ENCODE measurements around the gene RUSC2. TPM values are rescaled to one million over a fixed set of nuclear protein-coding genes. Genes with fewer than 3 reads are reported as not detected.
"Not testable (repeated sequence)": the region's sequence is repeated elsewhere in the genome, so short reads cannot be mapped to it uniquely, and the experiment has no call there.

RUSC2 gene
- total RNA-seq, 2 experiments from 2014 or later = 0.99 to 2.8 TPM

GRCh38 chr9:35481347-35481975, 8.4 kb upstream of the RUSC2 start:
- CTCF ChIA-PET = interaction anchor here (1.0 to 2.1 kb wide), 4 partner anchors 54 to 401 kb away, joined by 3 to 8 read pairs (median 4); no protein-coding TSS in a partner anchor
- Mint-ChIP-seq H3K36me3 (no peaks in the 10 kb centered on the region), H3K4me3 (no peak overlapping the region), H3K27ac (no peak overlapping the region), H3K9me3 (ENCODE audit: low read depth) (no peaks in the 10 kb centered on the region), H3K4me1 (no peaks in the 10 kb centered on the region), H3K27me3 (peaks cover 6% of the 10 kb centered on the region)
- peak; percentile 58 for ATAC-seq
- no peak for DNase-seq

- H3K9me3 Mint-ChIP-seq (ENCODE audit: low read depth) = no peaks in the 10 kb centered on the region
- H3K36me3 Mint-ChIP-seq = no peaks in the 10 kb centered on the region
- no peak for ATAC-seq
- CTCF ChIA-PET = no interaction called here
- no peak overlapping the region for H3K4me3 Mint-ChIP-seq
- no peak for DNase-seq
- no peak overlapping the region for H3K27ac Mint-ChIP-seq
- peaks cover 2% of the 10 kb centered on the region for H3K27me3 Mint-ChIP-seq
- no peaks in the 10 kb centered on the region for H3K4me1 Mint-ChIP-seq
Observed at GRCh38 chr9:35482071-35482470, 7.8 kb upstream of the RUSC2 start.

GRCh38 chr9:35484406-35484805, 5.5 kb upstream of the RUSC2 start:
- no peak for ATAC-seq
- no peak for DNase-seq
- no peak overlapping the region for H3K4me3 Mint-ChIP-seq
- no peaks in the 10 kb centered on the region for H3K9me3 Mint-ChIP-seq (ENCODE audit: low read depth)
- H3K4me1 Mint-ChIP-seq = peaks cover 6% of the 10 kb centered on the region
- peaks cover 18% of the 10 kb centered on the region for H3K27me3 Mint-ChIP-seq
- H3K27ac Mint-ChIP-seq = no peak overlapping the region
- no peaks in the 10 kb centered on the region for H3K36me3 Mint-ChIP-seq
- CTCF ChIA-PET = interaction anchor here (0.9 kb wide), 1 partner anchor 69 kb away, joined by 4 read pairs; no protein-coding TSS in a partner anchor

GRCh38 chr9:35487081-35487480, 2.8 kb upstream of the RUSC2 start:
- Mint-ChIP-seq H3K4me1 (peaks cover 15% of the 10 kb centered on the region), H3K27me3 (peaks cover 35% of the 10 kb centered on the region), H3K36me3 (no peaks in the 10 kb centered on the region), H3K27ac (no peak overlapping the region), H3K4me3 (no peak overlapping the region), H3K9me3 (ENCODE audit: low read depth) (no peaks in the 10 kb centered on the region)
- no peak for DNase-seq
- CTCF ChIA-PET = interaction anchor here (1.0 to 1.1 kb wide), 2 partner anchors 67 to 370 kb away, joined by 3 to 4 read pairs; no protein-coding TSS in a partner anchor
- no peak for ATAC-seq

GRCh38 chr9:35488021-35488420, 1.9 kb upstream of the RUSC2 start:
- Mint-ChIP-seq H3K36me3 (no peaks in the 10 kb centered on the region), H3K4me1 (peaks cover 18% of the 10 kb centered on the region), H3K27ac (no peak overlapping the region), H3K27me3 (peaks cover 39% of the 10 kb centered on the region), H3K4me3 (no peak overlapping the region), H3K9me3 (ENCODE audit: low read depth) (no peaks in the 10 kb centered on the region)
- DNase-seq = no peak
- CTCF ChIA-PET = no interaction called here
- no peak for ATAC-seq

- no peak overlapping the region for H3K27ac Mint-ChIP-seq
- H3K4me3 Mint-ChIP-seq = peak overlapping the region; percentile 37
- ATAC-seq = no peak
- CTCF ChIA-PET = interaction anchor here (1.1 to 2.1 kb wide), 3 partner anchors 12 to 207 kb away, joined by 3 to 7 read pairs (median 3); no protein-coding TSS in a partner anchor
- DNase-seq = no peak
- no peaks in the 10 kb centered on the region for H3K9me3 Mint-ChIP-seq (ENCODE audit: low read depth)
- H3K36me3 Mint-ChIP-seq = no peaks in the 10 kb centered on the region
- H3K27me3 Mint-ChIP-seq = peaks cover 40% of the 10 kb centered on the region
- H3K4me1 Mint-ChIP-seq = peaks cover 18% of the 10 kb centered on the region
Observed at GRCh38 chr9:35488566-35489312, 1.2 kb upstream of the RUSC2 start.

- Mint-ChIP-seq H3K27ac (peak overlapping the region; percentile 14), H3K27me3 (peaks cover 40% of the 10 kb centered on the region), H3K9me3 (ENCODE audit: low read depth) (no peaks in the 10 kb centered on the region), H3K4me3 (peak overlapping the region; percentile 64), H3K36me3 (no peaks in the 10 kb centered on the region), H3K4me1 (peaks cover 21% of the 10 kb centered on the region)
- DNase-seq (no peak), ATAC-seq (no peak)
- CTCF ChIA-PET = interaction anchor here (1.1 to 2.1 kb wide), 4 partner anchors 11 to 206 kb away, joined by 3 to 7 read pairs (median 3); no protein-coding TSS in a partner anchor
Observed at GRCh38 chr9:35490155-35490909, 421 bp downstream of the RUSC2 start.

GRCh38 chr9:35490910-35491465, 1.1 kb downstream of the RUSC2 start:
- no peak overlapping the region for H3K4me3 Mint-ChIP-seq
- CTCF ChIA-PET = no interaction called here
- ATAC-seq (no peak), DNase-seq (no peak)
- H3K36me3 Mint-ChIP-seq = no peaks in the 10 kb centered on the region
- H3K27me3 Mint-ChIP-seq = peaks cover 40% of the 10 kb centered on the region
- no peaks in the 10 kb centered on the region for H3K9me3 Mint-ChIP-seq (ENCODE audit: low read depth)
- H3K4me1 Mint-ChIP-seq = peaks cover 27% of the 10 kb centered on the region
- H3K27ac Mint-ChIP-seq = no peak overlapping the region

GRCh38 chr9:35493119-35493518, 3.2 kb downstream of the RUSC2 start:
- H3K4me3 Mint-ChIP-seq, CTCF ChIA-PET: not testable (repeated sequence)

GRCh38 chr9:35495984-35496383, 6.1 kb downstream of the RUSC2 start:
- Mint-ChIP-seq H3K9me3 (ENCODE audit: low read depth) (peaks cover 7% of the 10 kb centered on the region), H3K27ac (no peak overlapping the region), H3K4me1 (peaks cover 20% of the 10 kb centered on the region), H3K27me3 (peaks cover 13% of the 10 kb centered on the region), H3K4me3 (no peak overlapping the region), H3K36me3 (no peaks in the 10 kb centered on the region)
- peak; percentile 47 for ATAC-seq
- no peak for DNase-seq
- CTCF ChIA-PET = interaction anchor here (0.6 to 1.6 kb wide), 4 partner anchors 104 to 1538 kb away, joined by 3 read pairs; partner anchors contain the start of gene PAX5

More at GRCh38 chr9:35493119-35493518, 3.2 kb downstream of the RUSC2 start:
- not testable (repeated sequence) for ATAC-seq; H3K9me3 Mint-ChIP-seq (ENCODE audit: low read depth); DNase-seq; H3K36me3 Mint-ChIP-seq; H3K27ac Mint-ChIP-seq
- Mint-ChIP-seq H3K4me1 (peaks cover 28% of the 10 kb centered on the region), H3K27me3 (peaks cover 33% of the 10 kb centered on the region)

GRCh38 chr9:35498245-35498644, 8.3 kb downstream of the RUSC2 start:
- H3K4me3 Mint-ChIP-seq; H3K9me3 Mint-ChIP-seq (ENCODE audit: low read depth); H3K27ac Mint-ChIP-seq; DNase-seq; CTCF ChIA-PET; H3K36me3 Mint-ChIP-seq; H3K27me3 Mint-ChIP-seq; ATAC-seq: not testable (repeated sequence)
- peaks cover 14% of the 10 kb centered on the region for H3K4me1 Mint-ChIP-seq

GRCh38 chr9:35499029-35499700, 9.3 kb downstream of the RUSC2 start:
- CTCF ChIA-PET = no interaction called here
- ATAC-seq (no peak), DNase-seq (no peak)
- Mint-ChIP-seq H3K36me3 (no peaks in the 10 kb centered on the region), H3K4me1 (peaks cover 14% of the 10 kb centered on the region), H3K27ac (no peak overlapping the region), H3K4me3 (no peak overlapping the region), H3K27me3 (peaks cover 5% of the 10 kb centered on the region), H3K9me3 (ENCODE audit: low read depth) (peaks cover 10% of the 10 kb centered on the region)

GRCh38 chr9:35499701-35500030, 9.8 kb downstream of the RUSC2 start:
- no peak overlapping the region for H3K4me3 Mint-ChIP-seq
- CTCF ChIA-PET = no interaction called here
- peaks cover 7% of the 10 kb centered on the region for H3K27me3 Mint-ChIP-seq
- H3K9me3 Mint-ChIP-seq (ENCODE audit: low read depth) = peaks cover 10% of the 10 kb centered on the region
- DNase-seq (no peak), ATAC-seq (no peak)
- no peak overlapping the region for H3K27ac Mint-ChIP-seq
- no peaks in the 10 kb centered on the region for H3K36me3 Mint-ChIP-seq
- peaks cover 14% of the 10 kb centered on the region for H3K4me1 Mint-ChIP-seq

All from activated CD8-positive, alpha-beta memory T cell treated with anti-CD3 and anti-CD28 coated beads, Interleukin-2, amount 10 ng/mL, durations not matched to agents 7 days and 5 days (primary cell).